HepG2 (cell line): ENCODE results near the gene TEX48. TPM values are rescaled to one million over a fixed set of nuclear protein-coding genes. Genes with fewer than 3 reads are reported as not detected.

Experiments
- ARNT2 ChIP-seq: sonication (generic); formaldehyde crosslinking; IDR thresholded peaks from 2 replicates; pipeline ENCODE4 v1.8.0; 2022; ENCODE audit warnings: mild to moderate bottlenecking, low read depth, missing genetic modification reagents, moderate library complexity
- BRF2 ChIP-seq: sonication (generic); formaldehyde crosslinking; IDR thresholded peaks from 2 replicates; pipeline ENCODE4 v1.8.1; 2022; ENCODE audit warnings: mild to moderate bottlenecking, missing genetic modification reagents
- GATAD1 ChIP-seq: IDR thresholded peaks from 2 replicates; pipeline ENCODE4 v1.6.1; 2016; ENCODE audit warnings: missing genetic modification reagents, missing compliant biosample characterization
- KMT2B ChIP-seq: IDR thresholded peaks from 2 replicates; pipeline ENCODE4 v1.6.1; 2016; ENCODE audit warnings: missing genetic modification reagents, missing compliant biosample characterization
- NFIB ChIP-seq: sonication (generic); formaldehyde crosslinking; IDR thresholded peaks from 2 replicates; pipeline ENCODE4 v1.9.0; 2021; ENCODE audit warnings: missing genetic modification reagents, mild to moderate bottlenecking, borderline replicate concordance
- NR2F1 ChIP-seq, 2 experiments: fragments of 450-650 bp in 1 of 2; formaldehyde crosslinking in 1 of 2; IDR thresholded peaks; 2 replicates each; pipeline versions ENCODE4 v1.5.0 to v1.6.1; 2016 to 2020; ENCODE audit warnings: mild to moderate bottlenecking in 1 of 2, missing compliant biosample characterization in 1 of 2, missing genetic modification reagents in 1 of 2, moderate library complexity in 1 of 2
- PAWR ChIP-seq: sonication (generic); formaldehyde crosslinking; IDR thresholded peaks from 2 replicates; pipeline ENCODE4 v1.4.0; 2020; ENCODE audit warnings: missing genetic modification reagents, mild to moderate bottlenecking, borderline replicate concordance
- RBAK ChIP-seq: sonication (generic); formaldehyde crosslinking; IDR thresholded peaks from 2 replicates; pipeline ENCODE4 v1.5.1; 2020; ENCODE audit warnings: mild to moderate bottlenecking, missing genetic modification reagents
- SNAI1 ChIP-seq: sonication (generic); formaldehyde crosslinking; IDR thresholded peaks from 2 replicates; pipeline ENCODE4 v1.5.0; 2020; ENCODE audit warnings: mild to moderate bottlenecking, missing genetic modification reagents, borderline replicate concordance
- SP1 ChIP-seq, 2 experiments: fragments of 450-650 bp in 1 of 2; sonication (generic) in 1 of 2; formaldehyde crosslinking in 1 of 2; IDR thresholded peaks; 2 replicates each; pipeline versions ENCODE4 v1.4.0 to v1.6.1; 2016 to 2020; ENCODE audit warnings: missing genetic modification reagents in 1 of 2
- TFDP1 ChIP-seq: IDR thresholded peaks from 2 replicates; pipeline ENCODE4 v1.6.1; 2016; ENCODE audit warnings: missing compliant biosample characterization, missing genetic modification reagents, borderline replicate concordance
- THRA ChIP-seq: sonication (generic); formaldehyde crosslinking; IDR thresholded peaks from 2 replicates; pipeline ENCODE4 v1.4.0; 2020; ENCODE audit warnings: missing genetic modification reagents, borderline replicate concordance
- ZNF12 ChIP-seq: sonication (generic); formaldehyde crosslinking; IDR thresholded peaks from 2 replicates; pipeline ENCODE4 v1.5.0; 2020; ENCODE audit warnings: missing genetic modification reagents
- ZNF33B ChIP-seq: sonication (generic); formaldehyde crosslinking; IDR thresholded peaks from 2 replicates; pipeline ENCODE4 v1.5.1; 2020; ENCODE audit warnings: mild to moderate bottlenecking, missing genetic modification reagents
- ZNF543 ChIP-seq: sonication (generic); formaldehyde crosslinking; IDR thresholded peaks from 2 replicates; pipeline ENCODE4 v1.4.0; 2020; ENCODE audit warnings: mild to moderate bottlenecking, missing genetic modification reagents
- ZNF652 ChIP-seq: IDR thresholded peaks from 2 replicates; pipeline ENCODE4 v1.6.1; 2016; ENCODE audit warnings: low read depth, borderline replicate concordance
- ZNF766 ChIP-seq: sonication (generic); formaldehyde crosslinking; IDR thresholded peaks from 2 replicates; pipeline ENCODE4 v1.5.0; 2020; ENCODE audit warnings: missing genetic modification reagents, borderline replicate concordance
- polyA plus RNA-seq, 8 experiments: library from polyadenylated mRNA; depleted of rRNA in 3 of 8; stranded (reverse) in 7 of 8; unstranded in 1 of 8; fragments of >200 nt; fragmentation: Illumina TruSeq in 4 of 8; extraction: Trizol in 4 of 8; gene quantifications; 2 replicates each; pipeline versions ENCODE4 v1.2.1 to v1.2.3, GENCODE V29; 2011 to 2016; ENCODE audit warnings: low read depth in 4 of 8, missing spikeins in 1 of 8, mixed read lengths in 1 of 8; ENCODE audit not compliant: insufficient read depth in 1 of 8
- total RNA-seq, 5 experiments: library from RNA; depleted of rRNA; stranded (reverse); fragments of >200 nt; fragmentation: Illumina TruSeq; extraction: Trizol; gene quantifications; 2 replicates each; pipeline ENCODE4 v1.2.3, GENCODE V29; 2016; ENCODE audit warnings: low read depth in 1 of 5
- TF ChIP-seq, protein P1 (sequence below), 2 experiments: IDR thresholded peaks; 2 replicates each; pipeline ENCODE4 v1.6.1; 2011 to 2012; ENCODE audit warnings: low read length in 2 of 2, borderline replicate concordance in 1 of 2, low read depth in 1 of 2, mild to moderate bottlenecking in 1 of 2, moderate library complexity in 1 of 2
- TF ChIP-seq, protein P2 (sequence below): sonication (generic); formaldehyde crosslinking; IDR thresholded peaks from 2 replicates; pipeline ENCODE4 v1.4.0; 2020; ENCODE audit warnings: missing genetic modification reagents

The TEX48 gene
- total and polyA plus RNA-seq, 2 of the 13 experiments (the other 11 are each of a cell fraction or from before 2014, with no cell fraction given): not detected

- TF ChIP-seq, protein P1, sequence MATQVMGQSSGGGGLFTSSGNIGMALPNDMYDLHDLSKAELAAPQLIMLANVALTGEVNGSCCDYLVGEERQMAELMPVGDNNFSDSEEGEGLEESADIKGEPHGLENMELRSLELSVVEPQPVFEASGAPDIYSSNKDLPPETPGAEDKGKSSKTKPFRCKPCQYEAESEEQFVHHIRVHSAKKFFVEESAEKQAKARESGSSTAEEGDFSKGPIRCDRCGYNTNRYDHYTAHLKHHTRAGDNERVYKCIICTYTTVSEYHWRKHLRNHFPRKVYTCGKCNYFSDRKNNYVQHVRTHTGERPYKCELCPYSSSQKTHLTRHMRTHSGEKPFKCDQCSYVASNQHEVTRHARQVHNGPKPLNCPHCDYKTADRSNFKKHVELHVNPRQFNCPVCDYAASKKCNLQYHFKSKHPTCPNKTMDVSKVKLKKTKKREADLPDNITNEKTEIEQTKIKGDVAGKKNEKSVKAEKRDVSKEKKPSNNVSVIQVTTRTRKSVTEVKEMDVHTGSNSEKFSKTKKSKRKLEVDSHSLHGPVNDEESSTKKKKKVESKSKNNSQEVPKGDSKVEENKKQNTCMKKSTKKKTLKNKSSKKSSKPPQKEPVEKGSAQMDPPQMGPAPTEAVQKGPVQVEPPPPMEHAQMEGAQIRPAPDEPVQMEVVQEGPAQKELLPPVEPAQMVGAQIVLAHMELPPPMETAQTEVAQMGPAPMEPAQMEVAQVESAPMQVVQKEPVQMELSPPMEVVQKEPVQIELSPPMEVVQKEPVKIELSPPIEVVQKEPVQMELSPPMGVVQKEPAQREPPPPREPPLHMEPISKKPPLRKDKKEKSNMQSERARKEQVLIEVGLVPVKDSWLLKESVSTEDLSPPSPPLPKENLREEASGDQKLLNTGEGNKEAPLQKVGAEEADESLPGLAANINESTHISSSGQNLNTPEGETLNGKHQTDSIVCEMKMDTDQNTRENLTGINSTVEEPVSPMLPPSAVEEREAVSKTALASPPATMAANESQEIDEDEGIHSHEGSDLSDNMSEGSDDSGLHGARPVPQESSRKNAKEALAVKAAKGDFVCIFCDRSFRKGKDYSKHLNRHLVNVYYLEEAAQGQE (IDR thresholded peaks at IDR 0.05; ENCODE audit: borderline replicate concordance in 1 of 2, low read depth in 1 of 2, low read length in 2 of 2): 0 out of 4 replicates have a peak, but pooled peaks of 1 of the 2 experiments have one; percentile 44
- TF ChIP-seq GATAD1 (peak; percentile 66), SNAI1 (CRISPR knock-in tag) (no peak), ZNF543 (CRISPR knock-in tag) (peak; percentile 74; the same call in 1 of the 2 replicates), SP1 (IDR thresholded peaks at IDR 0.05) (no peak), SP1 (CRISPR knock-in tag; IDR thresholded peaks at IDR 0.05) (peak; percentile 29), NFIB (CRISPR knock-in tag) (no peak), ZNF33B (no peak), TFDP1 (CRISPR knock-in tag) (peak; percentile 66; the same call in 1 of the 2 replicates), ZNF766 (CRISPR knock-in tag) (peak; percentile 87), BRF2 (CRISPR knock-in tag) (peak; percentile 35; the same call in 1 of the 2 replicates), KMT2B (CRISPR knock-in tag) (peak; percentile 63; the same call in 1 of the 2 replicates), RBAK (0 out of 2 replicates have a peak, but pooled peaks have one; percentile 25), NR2F1 (CRISPR knock-in tag; IDR thresholded peaks at IDR 0.05) (peak; percentile 76 to 88), PAWR (CRISPR knock-in tag) (no peak), THRA (CRISPR knock-in tag) (peak; percentile 87; the same call in 1 of the 2 replicates), ZNF12 (CRISPR knock-in tag) (peak; percentile 96), ZNF652 (CRISPR knock-in tag) (no peak), ARNT2 (CRISPR knock-in tag) (no peak)
- TF ChIP-seq, protein P2, sequence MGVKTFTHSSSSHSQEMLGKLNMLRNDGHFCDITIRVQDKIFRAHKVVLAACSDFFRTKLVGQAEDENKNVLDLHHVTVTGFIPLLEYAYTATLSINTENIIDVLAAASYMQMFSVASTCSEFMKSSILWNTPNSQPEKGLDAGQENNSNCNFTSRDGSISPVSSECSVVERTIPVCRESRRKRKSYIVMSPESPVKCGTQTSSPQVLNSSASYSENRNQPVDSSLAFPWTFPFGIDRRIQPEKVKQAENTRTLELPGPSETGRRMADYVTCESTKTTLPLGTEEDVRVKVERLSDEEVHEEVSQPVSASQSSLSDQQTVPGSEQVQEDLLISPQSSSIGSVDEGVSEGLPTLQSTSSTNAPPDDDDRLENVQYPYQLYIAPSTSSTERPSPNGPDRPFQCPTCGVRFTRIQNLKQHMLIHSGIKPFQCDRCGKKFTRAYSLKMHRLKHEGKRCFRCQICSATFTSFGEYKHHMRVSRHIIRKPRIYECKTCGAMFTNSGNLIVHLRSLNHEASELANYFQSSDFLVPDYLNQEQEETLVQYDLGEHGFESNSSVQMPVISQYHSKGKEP (CRISPR knock-in tag): no peak
Measured at GRCh38 chr9:114721491-114722079, 39.6 kb upstream of the TEX48 start (continued).
